Stomach (tissue), 9 donors: ENCODE results near the gene FGF14. TPM values are rescaled to one million over a fixed set of nuclear protein-coding genes. Genes with fewer than 3 reads are reported as not detected.

Experiments
- DNase-seq, 2 donors: peaks; one replicate each; pipeline versions ENCODE4 v3.0.0 to v3.0.0-alpha.2; 2013 to 2019
- H3K27ac ChIP-seq, 5 donors: fragments of 200-600 bp in 4 of 5; sonication (generic) in 4 of 5; one replicate each; pipeline ENCODE4 v1.5.1; 2013 to 2019; ENCODE audit warnings: mild to moderate bottlenecking in 1 of 5, moderate library complexity in 1 of 5
- H3K27me3 ChIP-seq, 3 donors: fragments of 200-600 bp; sonication (generic); one replicate each; pipeline ENCODE4 v1.5.1; 2017 to 2019; ENCODE audit warnings: mixed run types in 1 of 3
- H3K36me3 ChIP-seq, 4 donors: fragments of 200-600 bp; sonication (generic); 1 replicate in 3 of 4; 2 replicates in 1 of 4; pipeline ENCODE4 v1.5.1; 2016 to 2019
- H3K4me1 ChIP-seq, 4 donors: fragments of 200-600 bp; sonication (generic); one replicate each; pipeline ENCODE4 v1.5.1; 2016 to 2019
- H3K4me3 ChIP-seq, 4 donors: fragments of 200-600 bp; sonication (generic) in 3 of 4; one replicate each; pipeline ENCODE4 v1.5.1; 2016 to 2019; ENCODE audit warnings: mild to moderate bottlenecking in 1 of 4
- H3K9me3 ChIP-seq, 4 donors: fragments of 200-600 bp; sonication (generic); one replicate each; pipeline ENCODE4 v1.5.1; 2016 to 2019
- CTCF ChIP-seq, 7 experiments: fragments of 450-650 bp in 4 of 7; fragments of 200-600 bp in 3 of 7; sonication (generic) in 3 of 7; IDR thresholded peaks; one replicate each; pipeline ENCODE4 v1.5.1; 2016 to 2019; ENCODE audit warnings: antibody characterized with exemption in 7 of 7, control low read depth in 2 of 7, mild to moderate bottlenecking in 1 of 7
- EP300 ChIP-seq: sonication (generic); formaldehyde crosslinking; IDR thresholded peaks from one replicate; pipeline ENCODE4 v1.6.1; 2017; ENCODE audit warnings: antibody characterized with exemption
- POLR2A ChIP-seq, 4 donors: fragments of 450-650 bp; IDR thresholded peaks; one replicate each; pipeline ENCODE4 v1.6.1; 2016; ENCODE audit warnings: antibody characterized with exemption in 4 of 4, control low read depth in 2 of 4, mild to moderate bottlenecking in 1 of 4, moderate library complexity in 1 of 4
- POLR2AphosphoS5 ChIP-seq, 3 donors: sonication (generic); formaldehyde crosslinking; IDR thresholded peaks; one replicate each; pipeline ENCODE4 v1.6.1; 2016; ENCODE audit warnings: antibody characterized with exemption in 3 of 3
- WGBS, 5 donors: extraction: QIAGEN DNeasy Blood & Tissue Kit in 3 of 5; methylation state at CpG; one replicate each; pipeline versions ENCODE4 v1.1.5 to v1.1.7; 2013 to 2018; 5-methylcytosine and 5-hydroxymethylcytosine counted together
- intact Hi-C: fragments of 100-400 bp; cut with DNase I; formaldehyde crosslinking; loops from one replicate; pipeline ENCODE4 v1.15.1; 2023; ENCODE audit warnings: low total_unique reads
- polyA plus RNA-seq, 3 donors: library from polyadenylated mRNA; stranded (reverse); fragments of 200-250 nt; gene quantifications; one replicate each; pipeline ENCODE4 v1.2.3, GENCODE V29; 2013
- total RNA-seq, 5 donors: library from RNA; depleted of rRNA; stranded (reverse); fragments of >200 nt; gene quantifications; one replicate each; pipeline versions ENCODE4 v1.1.0 to v1.2.3, GENCODE V29; 2014 to 2016
- donor health status: healthy with polysubstance abuse.
- donor health status: Bipolar disorder and iron deficiency.
- donor health status: healthy.

FGF14 gene
- total and polyA plus RNA-seq, 8 donors = 0.08 to 6.6 (median 0.54) TPM

- intact Hi-C loops = no loop called here
- H3K4me1 ChIP-seq = no peaks in the 10 kb centered on the region
- H3K27ac ChIP-seq = no peak overlapping the region
- H3K9me3 ChIP-seq = no peaks in the 10 kb centered on the region
- no peaks in the 10 kb centered on the region for H3K27me3 ChIP-seq
- H3K36me3 ChIP-seq = no peaks in the 10 kb centered on the region
- no peak for DNase-seq
- H3K4me3 ChIP-seq = no peak overlapping the region
- TF ChIP-seq EP300 = no peak
- TF ChIP-seq POLR2A (IDR thresholded peaks at IDR 0.05) = no peak
- TF ChIP-seq POLR2AphosphoS5 (IDR thresholded peaks at IDR 0.05) = no peak
- TF ChIP-seq CTCF (IDR thresholded peaks at IDR 0.05) = no peak
- WGBS, 5 donors = 43 to 64% (median 51%) methylated on average over 4 of the region's 4 CpGs
Measured at GRCh38 chr13:102195566-102196462, 206.0 kb downstream of the FGF14 start.

DNA sequence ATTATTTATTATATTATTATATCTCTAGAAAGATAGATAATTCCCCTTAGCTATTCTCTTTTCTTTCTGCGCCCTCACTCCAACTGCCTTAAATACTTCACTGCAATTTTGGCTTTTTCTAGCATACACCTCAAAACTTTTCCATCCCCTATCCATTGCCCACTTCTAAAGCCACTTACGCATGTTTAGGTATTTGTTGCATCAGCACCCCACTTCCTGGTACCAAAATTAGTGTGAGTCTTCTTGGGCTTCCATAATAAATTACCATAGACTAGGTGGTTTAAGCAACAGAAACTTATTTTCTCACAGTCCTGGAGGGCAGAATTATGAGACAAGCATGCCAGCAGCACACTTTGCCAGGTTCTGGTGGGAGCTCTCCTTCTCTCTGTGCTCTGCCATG lies 209.0 kb downstream of the FGF14 start:
- Histone ChIP-seq H3K27me3 (no peaks in the 10 kb centered on the region), H3K27ac (no peak overlapping the region), H3K36me3 (no peaks in the 10 kb centered on the region), H3K4me1 (no peaks in the 10 kb centered on the region), H3K4me3 (no peak overlapping the region), H3K9me3 (no peaks in the 10 kb centered on the region)
- no peak for DNase-seq
- intact Hi-C loops = no loop called here
- 89 to 96% (median 91%) methylated on average over 2 of the region's 2 CpGs for WGBS, 5 donors
- TF ChIP-seq POLR2A (IDR thresholded peaks at IDR 0.05) = no peak
- no peak for TF ChIP-seq POLR2AphosphoS5 (IDR thresholded peaks at IDR 0.05)
- TF ChIP-seq EP300 = no peak
- TF ChIP-seq CTCF (IDR thresholded peaks at IDR 0.05) = no peak

DNA sequence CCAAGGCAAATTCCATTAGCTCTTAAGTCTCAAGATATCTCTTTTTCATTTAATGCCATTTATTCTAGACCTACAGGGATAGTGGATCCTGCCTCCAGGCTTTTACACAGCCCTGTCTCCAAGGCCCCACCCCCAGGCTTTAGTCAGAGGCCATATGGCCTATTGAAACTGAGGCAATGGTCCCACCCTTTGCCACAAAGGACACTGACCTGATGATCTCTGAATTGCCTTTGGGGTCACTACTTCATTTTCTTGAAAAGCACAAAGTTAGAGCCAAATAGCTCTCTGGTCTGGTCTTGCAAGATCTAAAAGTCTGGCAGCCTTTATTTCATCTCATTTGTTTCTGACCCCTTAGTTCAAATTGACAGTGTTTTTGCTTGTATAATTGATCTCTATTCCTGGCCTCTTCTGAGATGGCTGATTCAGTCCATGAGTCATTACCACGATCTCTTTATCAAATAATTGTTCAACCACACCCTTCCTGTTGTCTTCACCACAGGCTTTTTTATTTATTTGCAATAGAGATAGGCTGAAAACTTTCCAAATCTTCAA lies 209.8 kb downstream of the FGF14 start:
- Histone ChIP-seq H3K4me1 (no peaks in the 10 kb centered on the region), H3K27ac (no peak overlapping the region), H3K4me3 (no peak overlapping the region), H3K9me3 (no peaks in the 10 kb centered on the region), H3K27me3 (no peaks in the 10 kb centered on the region), H3K36me3 (no peaks in the 10 kb centered on the region)
- TF ChIP-seq POLR2AphosphoS5 (IDR thresholded peaks at IDR 0.05) (no peak), CTCF (IDR thresholded peaks at IDR 0.05) (no peak), POLR2A (IDR thresholded peaks at IDR 0.05) (no peak), EP300 (no peak)
- intact Hi-C loops = no loop called here
- WGBS, 5 donors = 3 to 17% (median 9%) methylated on average over 1 of the region's 1 CpG
- DNase-seq = no peak

DNA sequence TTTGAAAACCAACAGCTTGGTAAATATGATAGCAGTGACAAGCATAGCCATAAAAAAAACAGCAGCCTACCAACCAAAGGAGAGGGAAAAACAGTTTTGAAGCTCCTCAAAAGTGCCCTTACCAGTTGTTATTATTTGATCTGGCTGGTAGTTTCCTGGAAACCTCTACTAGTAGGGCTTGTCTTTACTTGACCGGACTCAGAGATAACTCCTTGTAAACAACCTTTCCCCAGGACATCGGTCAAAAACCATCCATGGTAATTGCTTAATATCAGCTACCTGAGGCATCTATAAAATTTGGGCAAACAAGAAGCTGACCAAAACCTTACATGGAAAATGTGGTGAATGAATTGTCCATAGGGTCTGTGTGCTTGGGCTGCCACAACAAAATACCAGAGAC lies 210.9 kb downstream of the FGF14 start:
- 49 to 85% (median 53%) methylated on average over 2 of the region's 2 CpGs for WGBS, 5 donors
- Histone ChIP-seq H3K27ac (no peak overlapping the region), H3K36me3 (no peaks in the 10 kb centered on the region), H3K4me1 (no peaks in the 10 kb centered on the region), H3K4me3 (no peak overlapping the region), H3K27me3 (no peaks in the 10 kb centered on the region), H3K9me3 (no peaks in the 10 kb centered on the region)
- intact Hi-C loops = no loop called here
- TF ChIP-seq EP300 (no peak), POLR2A (IDR thresholded peaks at IDR 0.05) (no peak), POLR2AphosphoS5 (IDR thresholded peaks at IDR 0.05) (no peak), CTCF (IDR thresholded peaks at IDR 0.05) (no peak)
- no peak for DNase-seq
